A549 (cell line): ENCODE measurements around the gene MTERF2. TPM values are rescaled to one million over a fixed set of nuclear protein-coding genes. Genes with fewer than 3 reads are reported as not detected.

Source experiments
- ATAC-seq, 2 experiments: fragments of 200-7000 bp in 1 of 2; fragments of >200 bp in 1 of 2; cut with Nextera tagmentation in 1 of 2; cut with Tn5 transposase in 1 of 2; 3 replicates each; pipeline versions ENCODE4 v1.8.0 to v1.9.1; 2018 to 2020; ENCODE audit warnings: mild to moderate bottlenecking in 1 of 2, moderate library complexity in 1 of 2
- CTCF ChIA-PET: fragments of 300-600 bp; sonication (Branson Sonifier 250); formaldehyde crosslinking; extraction: SDS; loops from one replicate; lab custom pipeline; 2021; ENCODE audit warnings: antibody characterized with exemption, inconsistent platforms; lab: Yijun Ruan, JAX
- POLR2A ChIA-PET: fragments of 350-600 bp; formaldehyde crosslinking; extraction: SDS; loops from one replicate; lab custom pipeline; 2021; ENCODE audit warnings: antibody characterized with exemption, inconsistent platforms; lab: Yijun Ruan, JAX
- DNase-seq, 2 experiments: peaks; one replicate each; pipeline versions ENCODE4 v3.0.0 to v3.0.0-alpha.2; 2011 to 2016; ENCODE audit warnings: low read depth in 1 of 2, low spot score in 1 of 2
- FAIRE-seq: peaks from 2 replicates; lab custom pipeline; 2011; peaks lifted over from hg19 to GRCh38; lab: Jason Lieb, UNC
- H3K27ac ChIP-seq, 2 experiments: fragments of >200 bp; sonication (Bioruptor Twin); formaldehyde crosslinking; 3 replicates each; pipeline ENCODE4 v1.5.1; 2016 to 2017
- H3K4me1 ChIP-seq: fragments of >200 bp; sonication (Bioruptor Twin); formaldehyde crosslinking; 3 replicates; pipeline ENCODE4 v1.6.1; 2016
- H3K4me2 ChIP-seq: fragments of >200 bp; sonication (Bioruptor Twin); formaldehyde crosslinking; 3 replicates; pipeline ENCODE4 v1.6.1; 2016
- H3K4me3 ChIP-seq: fragments of >200 bp; sonication (Bioruptor Twin); formaldehyde crosslinking; 3 replicates; pipeline ENCODE4 v1.5.1; 2016
- H3K9me3 ChIP-seq: fragments of >200 bp; sonication (Bioruptor Twin); formaldehyde crosslinking; 3 replicates; pipeline ENCODE4 v1.6.1; 2016
- BHLHE40 ChIP-seq: IDR thresholded peaks from 2 replicates; pipeline ENCODE4 v1.6.1; 2012; ENCODE audit warnings: low read depth, low read length, inconsistent platforms
- CHD4 ChIP-seq: fragments of 200-600 bp; sonication (generic); IDR thresholded peaks from 2 replicates; pipeline ENCODE4 v1.6.1; 2016; ENCODE audit warnings: antibody characterized with exemption, mild to moderate bottlenecking, borderline replicate concordance
- E2F6 ChIP-seq: IDR thresholded peaks from 2 replicates; pipeline ENCODE4 v1.6.1; 2012; ENCODE audit warnings: low read depth, borderline replicate concordance
- EHMT2 ChIP-seq: fragments of 200-600 bp; sonication (generic); IDR thresholded peaks from 2 replicates; pipeline ENCODE4 v1.6.1; 2016; ENCODE audit warnings: antibody characterized with exemption, low read depth, mild to moderate bottlenecking, moderate library complexity
- FOSB ChIP-seq: fragments of 250-450 bp; sonication (Bioruptor Pico); IDR thresholded peaks from 2 replicates; pipeline ENCODE4 v1.5.0; 2020; ENCODE audit warnings: mild to moderate bottlenecking, moderate library complexity
- FOSL2 ChIP-seq, 2 experiments: fragments of 450-650 bp in 1 of 2; fragments of >200 bp in 1 of 2; sonication (Bioruptor Twin) in 1 of 2; formaldehyde crosslinking; IDR thresholded peaks; 2 replicates each; pipeline versions ENCODE4 v1.5.0 to v1.6.1; 2016 to 2020; ENCODE audit warnings: mild to moderate bottlenecking in 1 of 2, moderate library complexity in 1 of 2
- FOXS1 ChIP-seq: fragments of 250-450 bp; sonication (Bioruptor Pico); IDR thresholded peaks from 2 replicates; pipeline ENCODE4 v1.5.0; 2020; ENCODE audit warnings: mild to moderate bottlenecking, moderate library complexity
- GATA3 ChIP-seq: IDR thresholded peaks from 2 replicates; pipeline ENCODE4 v1.6.1; 2012; ENCODE audit warnings: borderline replicate concordance
- HES2 ChIP-seq: fragments of >200 bp; sonication (Bioruptor Twin); formaldehyde crosslinking; IDR thresholded peaks from 2 replicates; pipeline ENCODE4 v1.6.1; 2016
- HMGXB4 ChIP-seq: fragments of 250-450 bp; sonication (Bioruptor Pico); IDR thresholded peaks from 2 replicates; pipeline ENCODE4 v1.5.0; 2021; ENCODE audit warnings: mild to moderate bottlenecking, moderate library complexity, borderline replicate concordance
- HOXB13 ChIP-seq: fragments of 250-450 bp; sonication (Bioruptor Pico); IDR thresholded peaks from 2 replicates; pipeline ENCODE4 v1.5.0; 2020; ENCODE audit warnings: low read depth, mild to moderate bottlenecking, moderate library complexity
- JUNB ChIP-seq: fragments of >200 bp; sonication (Bioruptor Twin); formaldehyde crosslinking; IDR thresholded peaks from 2 replicates; pipeline ENCODE4 v1.6.1; 2016
- MAFK ChIP-seq: fragments of 450-650 bp; IDR thresholded peaks from 2 replicates; pipeline ENCODE4 v1.6.1; 2014; ENCODE audit not compliant: partially characterized antibody
- MAX ChIP-seq: IDR thresholded peaks from 2 replicates; pipeline ENCODE4 v1.6.1; 2012
- MAZ ChIP-seq: fragments of 150-350 bp; IDR thresholded peaks from 2 replicates; pipeline ENCODE4 v1.6.1; 2014; ENCODE audit warnings: antibody characterized with exemption, low read depth, low read length, borderline replicate concordance
- NFE2L2 ChIP-seq: fragments of 150-350 bp; conservative IDR thresholded peaks from 2 replicates; pipeline ENCODE4 v1.6.1; 2014; ENCODE audit warnings: low read length
- NR3C1 ChIP-seq: fragments of >200 bp; sonication (Bioruptor Twin); formaldehyde crosslinking; IDR thresholded peaks from 3 replicates; pipeline ENCODE4 v1.6.1; 2017
- PBX3 ChIP-seq: IDR thresholded peaks from 2 replicates; pipeline ENCODE4 v1.6.1; 2012
- PHF8 ChIP-seq: fragments of 200-600 bp; sonication (generic); IDR thresholded peaks from 2 replicates; pipeline ENCODE4 v1.6.1; 2016; ENCODE audit warnings: low read depth, mild to moderate bottlenecking, antibody characterized with exemption, moderate library complexity, borderline replicate concordance
- POLR2AphosphoS2 ChIP-seq: conservative IDR thresholded peaks from 2 replicates; pipeline ENCODE4 v1.6.1; 2012; ENCODE audit warnings: low read length, improper control_type of control experiment, inconsistent platforms
- RFX5 ChIP-seq: fragments of 450-650 bp; IDR thresholded peaks from 2 replicates; pipeline ENCODE4 v1.7.1; 2014; ENCODE audit warnings: antibody characterized with exemption, mild to moderate bottlenecking, moderate library complexity
- SMC3 ChIP-seq: fragments of >200 bp; sonication (Bioruptor Twin); formaldehyde crosslinking; IDR thresholded peaks from 3 replicates; pipeline ENCODE4 v1.6.1; 2018; ENCODE audit warnings: inconsistent platforms
- ZC3H11A ChIP-seq: fragments of 450-650 bp; IDR thresholded peaks from 2 replicates; pipeline ENCODE4 v1.6.1; 2014; ENCODE audit warnings: antibody characterized with exemption, mild to moderate bottlenecking
- ZSCAN20 ChIP-seq: fragments of 250-450 bp; sonication (Bioruptor Pico); IDR thresholded peaks from 2 replicates; pipeline ENCODE4 v1.8.0; 2022; ENCODE audit warnings: mild to moderate bottlenecking, moderate library complexity
- WGBS: methylation state at CpG from one replicate; pipeline ENCODE4 v1.1.6; 2017; ENCODE audit errors: missing lambda C conversion rate; 5-methylcytosine and 5-hydroxymethylcytosine counted together
- polyA plus RNA-seq, 4 experiments: library from polyadenylated mRNA; depleted of rRNA in 3 of 4; stranded (reverse); fragments of >200 nt; fragmentation: RNase III in 1 of 4; extraction: RNeasy Plus Mini Kit Qiagen cat#74134 plus additional on column Dnase treatment in 1 of 4; gene quantifications; 2 replicates in 3 of 4; 3 replicates in 1 of 4; pipeline ENCODE4 v1.2.3, GENCODE V29; 2011 to 2017

The MTERF2 gene
- polyA plus RNA-seq, 2 of the 4 experiments (the other 2 are of a cell fraction): 13.9 to 14.5 TPM

GRCh38 chr12:107031061-107031460 lies 44.1 kb upstream of the MTERF2 start:
- no peak for ATAC-seq

GRCh38 chr12:107029081-107029480 lies 42.1 kb upstream of the MTERF2 start:
- no peak overlapping the region for H3K27ac ChIP-seq
- TF ChIP-seq ZC3H11A (no peak), FOSB (CRISPR knock-in tag) (no peak), SMC3 (no peak), HOXB13 (no peak), FOXS1 (CRISPR knock-in tag) (no peak), JUNB (no peak), MAX (no peak), ZSCAN20 (no peak), NR3C1 (no peak), POLR2AphosphoS2 (no peak), MAFK (no peak)
- TF ChIP-seq, all 56 proteins: peak for 0
- WGBS: 81% methylated on average over 7 of the region's 7 CpGs
- CTCF ChIA-PET: interaction anchor here (1.1 to 1.5 kb wide), 2 partner anchors 15 to 65 kb away, joined by 3 to 8 read pairs; no protein-coding TSS in a partner anchor
- DNase-seq: no peak
- no peaks in the 10 kb centered on the region for H3K9me3 ChIP-seq
- no peak overlapping the region for H3K4me2 ChIP-seq
- FAIRE-seq: no peak
- H3K4me1 ChIP-seq: peaks cover 28% of the 10 kb centered on the region
- H3K4me3 ChIP-seq: no peak overlapping the region
- POLR2A ChIA-PET: no interaction called here
- no peak for ATAC-seq

More at GRCh38 chr12:107031061-107031460, 44.1 kb upstream of the MTERF2 start:
- no peak overlapping the region for H3K4me3 ChIP-seq
- H3K4me1 ChIP-seq: peaks cover 28% of the 10 kb centered on the region
- H3K9me3 ChIP-seq: no peaks in the 10 kb centered on the region
- FAIRE-seq (no peak), DNase-seq (no peak)
- H3K27ac ChIP-seq: no peak overlapping the region
- no peak for TF ChIP-seq NFE2L2
- no peak for TF ChIP-seq GATA3
- no peak for TF ChIP-seq CHD4
- TF ChIP-seq PBX3: no peak
- no peak for TF ChIP-seq E2F6
- ChIA-PET POLR2A (no interaction called here), CTCF (interaction anchor here (1.0 kb wide), 1 partner anchor 101 kb away, joined by 3 read pairs; no protein-coding TSS in a partner anchor)
- no peak overlapping the region for H3K4me2 ChIP-seq
- WGBS: 82% methylated on average over 2 of the region's 2 CpGs

GRCh38 chr12:107027636-107028053 lies 40.7 kb upstream of the MTERF2 start:
- Histone ChIP-seq H3K4me2 (peak overlapping the region; percentile 69), H3K4me1 (peaks cover 28% of the 10 kb centered on the region), H3K9me3 (no peaks in the 10 kb centered on the region), H3K4me3 (peak overlapping the region; percentile 2; the same call in 1 of the 3 replicates), H3K27ac (peak overlapping the region; percentile 6 to 12; a peak in 1 of 6 replicates)
- TF ChIP-seq HMGXB4 (CRISPR knock-in tag) (no peak), HOXB13 (no peak), RFX5 (no peak), MAZ (no peak), PHF8 (no peak), HES2 (no peak), FOSL2 (IDR thresholded peaks at IDR 0.05) (no peak), FOSL2 (CRISPR knock-in tag; IDR thresholded peaks at IDR 0.05) (peak; percentile 80), BHLHE40 (no peak), JUNB (peak; percentile 40; the same call in 1 of the 2 replicates), GATA3 (peak; percentile 54; the same call in 1 of the 2 replicates), MAFK (peak; percentile 93), EHMT2 (no peak)
- POLR2A ChIA-PET: interaction anchor here (0.6 to 0.7 kb wide), 2 partner anchors 41 to 1822 kb away, joined by 4 to 5 read pairs; partner anchors contain the start of gene MTERF2
- peak; percentile 60 to 87 for DNase-seq
- CTCF ChIA-PET: no interaction called here
- WGBS: 5% methylated on average over 2 of the region's 2 CpGs
- FAIRE-seq: no peak
- ATAC-seq: peak; percentile 94 to 98
